Endodermal cell (in vitro differentiated cells): ENCODE measurements around the gene TRPM3. TPM values are rescaled to one million over a fixed set of nuclear protein-coding genes. Genes with fewer than 3 reads are reported as not detected.

Experiments used
- DNase-seq: peaks from one replicate; pipeline ENCODE4 v3.0.0-alpha.2; 2017
- H3K27ac ChIP-seq: 2 replicates; pipeline ENCODE4 v1.5.1; 2013; ENCODE audit warnings: mild to moderate bottlenecking, low read depth, low read length, moderate library complexity
- H3K27me3 ChIP-seq: 2 replicates; pipeline ENCODE4 v1.6.1; 2013; ENCODE audit warnings: mild to moderate bottlenecking, low read length, moderate library complexity; ENCODE audit not compliant: insufficient read depth, control insufficient read depth, poor library complexity, severe bottlenecking
- H3K36me3 ChIP-seq: 2 replicates; pipeline ENCODE4 v1.7.0; 2013; ENCODE audit warnings: mild to moderate bottlenecking, low read length, moderate library complexity; ENCODE audit not compliant: control insufficient read depth, insufficient read depth
- H3K4me1 ChIP-seq: one replicate; pipeline ENCODE4 v1.7.0; 2013; ENCODE audit warnings: low read length; ENCODE audit not compliant: control insufficient read depth, insufficient read depth
- H3K4me3 ChIP-seq: 2 replicates; pipeline ENCODE4 v1.5.1; 2013; ENCODE audit warnings: mild to moderate bottlenecking, low read length, moderate library complexity
- H3K9ac ChIP-seq: 2 replicates; pipeline ENCODE4 v1.6.1; 2013; ENCODE audit warnings: mild to moderate bottlenecking, low read length, moderate library complexity; ENCODE audit not compliant: poor library complexity, severe bottlenecking; ENCODE audit errors: extremely low read depth
- H3K9me3 ChIP-seq: 2 replicates; pipeline ENCODE4 v1.6.1; 2013; ENCODE audit warnings: mild to moderate bottlenecking, low read length, moderate library complexity; ENCODE audit not compliant: control insufficient read depth
- H3K27ac Mint-ChIP-seq: 2 replicates; pipeline ENCODE4 v1.8.0; 2020; ENCODE audit warnings: mixed read lengths
- H3K27me3 Mint-ChIP-seq: 2 replicates; pipeline ENCODE4 v1.8.0; 2021; ENCODE audit warnings: mild to moderate bottlenecking, mixed read lengths; ENCODE audit not compliant: insufficient read depth
- H3K36me3 Mint-ChIP-seq: 2 replicates; pipeline ENCODE4 v1.8.0; 2020; ENCODE audit warnings: low read depth, mixed read lengths
- H3K4me1 Mint-ChIP-seq: 2 replicates; pipeline ENCODE4 v1.8.0; 2020; ENCODE audit warnings: mixed read lengths
- H3K4me3 Mint-ChIP-seq: 2 replicates; pipeline ENCODE4 v1.8.0; 2020; ENCODE audit warnings: mild to moderate bottlenecking, moderate library complexity, mixed read lengths
- H3K9me3 Mint-ChIP-seq: 2 replicates; pipeline ENCODE4 v1.8.0; 2020; ENCODE audit warnings: mild to moderate bottlenecking, mixed read lengths
- WGBS, 2 experiments: methylation state at CpG; one replicate each; pipeline versions ENCODE4 v1.1.5 to v1.1.7; 2013; ENCODE audit warnings: missing lambda C conversion rate in 2 of 2, mixed read lengths in 1 of 2; ENCODE audit not compliant: insufficient coverage in 1 of 2, insufficient read length in 1 of 2; 5-methylcytosine and 5-hydroxymethylcytosine counted together
- total RNA-seq, 2 donors: library from RNA; stranded (reverse); fragmentation: NEBNext Ultra II Directional in 1 of 2; extraction: Animal tissue kit (Norgen Biotek cat#: 25700) in 1 of 2; gene quantifications; 2 replicates in 1 of 2; 3 replicates in 1 of 2; pipeline ENCODE4 v1.2.1, GENCODE V29; 2021
- TF ChIP-seq, protein P1 (sequence below): fragments of 200-600 bp; sonication (generic); conservative IDR thresholded peaks from 2 replicates; pipeline ENCODE4 v1.5.0; 2021; ENCODE audit warnings: antibody characterized with exemption, mild to moderate bottlenecking

Gene TRPM3
- total RNA-seq, 2 donors from 2014 or later = 1.8 to 2.5 TPM

DNA sequence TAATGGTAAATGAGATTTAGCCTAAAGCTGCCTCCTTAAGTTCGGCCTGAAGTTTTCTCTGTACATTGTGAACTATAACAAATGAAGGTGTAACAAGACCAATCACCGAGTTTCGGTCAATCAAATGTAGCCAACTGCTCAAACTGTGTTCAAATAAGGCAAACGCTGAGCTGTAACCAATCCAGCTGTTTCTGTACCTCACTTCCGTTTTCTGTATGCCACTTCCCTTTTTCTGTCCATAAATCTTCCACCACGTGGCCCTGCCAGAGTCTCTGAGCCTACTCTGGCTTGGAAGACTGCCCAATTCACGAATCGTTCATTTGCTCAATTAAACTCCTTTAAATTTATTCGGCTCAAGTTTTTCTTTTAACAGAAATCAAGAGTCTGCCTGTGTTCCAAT, 513.5 kb downstream of the TRPM3 start:
- H3K9me3 ChIP-seq = no peaks in the 10 kb centered on the region
- H3K27me3 Mint-ChIP-seq = no peaks in the 10 kb centered on the region
- H3K4me3 ChIP-seq = no peak overlapping the region
- no peak overlapping the region for H3K9ac ChIP-seq
- H3K4me1 Mint-ChIP-seq = peaks cover 10% of the 10 kb centered on the region
- H3K4me3 Mint-ChIP-seq = no peak overlapping the region
- no peaks in the 10 kb centered on the region for H3K36me3 Mint-ChIP-seq
- H3K27ac ChIP-seq = no peak overlapping the region
- TF ChIP-seq, protein P1, sequence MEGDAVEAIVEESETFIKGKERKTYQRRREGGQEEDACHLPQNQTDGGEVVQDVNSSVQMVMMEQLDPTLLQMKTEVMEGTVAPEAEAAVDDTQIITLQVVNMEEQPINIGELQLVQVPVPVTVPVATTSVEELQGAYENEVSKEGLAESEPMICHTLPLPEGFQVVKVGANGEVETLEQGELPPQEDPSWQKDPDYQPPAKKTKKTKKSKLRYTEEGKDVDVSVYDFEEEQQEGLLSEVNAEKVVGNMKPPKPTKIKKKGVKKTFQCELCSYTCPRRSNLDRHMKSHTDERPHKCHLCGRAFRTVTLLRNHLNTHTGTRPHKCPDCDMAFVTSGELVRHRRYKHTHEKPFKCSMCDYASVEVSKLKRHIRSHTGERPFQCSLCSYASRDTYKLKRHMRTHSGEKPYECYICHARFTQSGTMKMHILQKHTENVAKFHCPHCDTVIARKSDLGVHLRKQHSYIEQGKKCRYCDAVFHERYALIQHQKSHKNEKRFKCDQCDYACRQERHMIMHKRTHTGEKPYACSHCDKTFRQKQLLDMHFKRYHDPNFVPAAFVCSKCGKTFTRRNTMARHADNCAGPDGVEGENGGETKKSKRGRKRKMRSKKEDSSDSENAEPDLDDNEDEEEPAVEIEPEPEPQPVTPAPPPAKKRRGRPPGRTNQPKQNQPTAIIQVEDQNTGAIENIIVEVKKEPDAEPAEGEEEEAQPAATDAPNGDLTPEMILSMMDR = no peak
- H3K27me3 ChIP-seq = no peaks in the 10 kb centered on the region
- 92 to 97% methylated on average over 6 to 9 of the region's 9 CpGs for WGBS, 2 experiments
- H3K36me3 ChIP-seq = no peaks in the 10 kb centered on the region
- DNase-seq = no peak
- peaks cover 5% of the 10 kb centered on the region for H3K4me1 ChIP-seq
- no peaks in the 10 kb centered on the region for H3K9me3 Mint-ChIP-seq
- H3K27ac Mint-ChIP-seq = no peak overlapping the region

DNA sequence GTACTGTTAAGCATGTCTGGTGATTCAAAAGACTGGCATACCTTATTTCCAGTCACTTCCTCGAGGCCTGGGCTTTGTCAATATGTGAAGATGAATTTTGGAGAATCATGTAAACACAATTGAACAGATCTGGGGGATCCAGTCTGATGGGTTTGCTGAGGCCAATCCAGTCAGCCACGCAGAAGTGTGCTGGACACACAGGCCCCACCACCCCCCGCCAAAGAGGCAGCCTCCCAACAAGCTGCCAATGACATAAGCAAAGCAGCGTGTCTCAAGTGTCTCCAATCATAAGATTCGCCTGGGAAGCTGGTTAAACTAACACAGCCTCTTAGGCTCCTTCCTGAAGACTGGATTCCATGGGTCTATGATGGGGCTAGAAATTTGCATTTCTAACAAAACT, 514.1 kb downstream of the TRPM3 start:
- H3K36me3 Mint-ChIP-seq = no peaks in the 10 kb centered on the region
- Histone ChIP-seq H3K4me3 (no peak overlapping the region), H3K36me3 (no peaks in the 10 kb centered on the region), H3K27ac (no peak overlapping the region), H3K4me1 (peaks cover 5% of the 10 kb centered on the region), H3K9me3 (no peaks in the 10 kb centered on the region), H3K9ac (no peak overlapping the region), H3K27me3 (no peaks in the 10 kb centered on the region)
- no peaks in the 10 kb centered on the region for H3K27me3 Mint-ChIP-seq
- no peaks in the 10 kb centered on the region for H3K9me3 Mint-ChIP-seq
- 92 to 97% methylated on average over 4 to 5 of the region's 5 CpGs for WGBS, 2 experiments
- H3K27ac Mint-ChIP-seq = no peak overlapping the region
- DNase-seq = no peak
- no peak overlapping the region for H3K4me3 Mint-ChIP-seq
- TF ChIP-seq, protein P1 = no peak
- H3K4me1 Mint-ChIP-seq = peaks cover 10% of the 10 kb centered on the region

DNA sequence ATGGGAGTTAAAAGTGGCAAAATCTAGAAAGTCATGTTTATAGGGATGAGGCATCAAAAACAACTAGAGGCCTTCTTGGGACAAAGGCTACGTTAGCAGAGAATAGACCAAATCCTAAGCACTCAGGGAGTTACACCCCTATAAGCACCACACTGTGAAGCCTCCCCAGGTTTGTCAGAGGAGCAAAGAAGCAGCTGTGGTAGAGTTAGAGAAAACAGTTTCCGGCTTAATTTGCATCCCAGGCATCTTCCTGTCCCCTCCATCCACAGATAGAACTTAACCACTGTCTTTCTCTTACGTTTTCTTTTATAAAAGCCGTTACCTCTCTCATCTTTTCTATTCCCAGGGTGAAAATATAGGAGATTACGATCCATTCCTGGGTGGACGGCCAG, 518.4 kb downstream of the TRPM3 start:
- H3K4me1 Mint-ChIP-seq = peaks cover 12% of the 10 kb centered on the region
- WGBS, 2 experiments = 92% methylated on average over 3 to 6 of the region's 6 CpGs
- no peaks in the 10 kb centered on the region for H3K9me3 Mint-ChIP-seq
- no peaks in the 10 kb centered on the region for H3K27me3 Mint-ChIP-seq
- DNase-seq = no peak
- H3K27ac ChIP-seq = no peak overlapping the region
- H3K4me1 ChIP-seq = peaks cover 5% of the 10 kb centered on the region
- H3K9ac ChIP-seq = no peak overlapping the region
- H3K36me3 Mint-ChIP-seq = no peaks in the 10 kb centered on the region
- no peak overlapping the region for H3K4me3 Mint-ChIP-seq
- H3K4me3 ChIP-seq = no peak overlapping the region
- no peaks in the 10 kb centered on the region for H3K36me3 ChIP-seq
- no peaks in the 10 kb centered on the region for H3K27me3 ChIP-seq
- TF ChIP-seq, protein P1 = no peak
- H3K27ac Mint-ChIP-seq = no peak overlapping the region
- H3K9me3 ChIP-seq = no peaks in the 10 kb centered on the region
